ENCODE results near the gene KRT71. TPM values are rescaled to one million over a fixed set of nuclear protein-coding genes. Genes with fewer than 3 reads are reported as not detected.

The KRT71 gene
- total RNA-seq, 1 experiment from 2014 or later: not detected

DNA sequence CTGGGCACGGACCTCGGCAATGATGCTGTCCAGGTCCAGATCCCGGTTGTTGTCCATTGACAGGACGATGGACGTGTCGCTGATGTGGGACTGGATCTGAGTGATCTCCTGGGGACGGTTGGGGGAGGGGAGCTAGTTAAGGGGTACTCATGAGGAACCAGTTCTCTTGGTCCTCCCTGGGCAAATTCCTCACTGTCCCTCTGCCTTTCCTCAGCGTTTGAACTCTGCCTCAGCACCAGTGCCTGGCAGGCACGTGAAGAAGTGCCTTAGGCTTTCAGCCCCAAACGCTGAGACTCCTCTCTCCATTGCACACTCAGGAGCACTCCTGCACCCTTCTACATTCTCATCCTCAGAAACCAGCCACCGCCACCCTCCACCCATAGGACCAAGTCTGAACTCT, 38.6 kb upstream of the KRT71 start:
- Histone ChIP-seq H3K27me3 (ENCODE audit: insufficient read depth, low read length) (no peaks in the 10 kb centered on the region), H3K9ac (ENCODE audit: low read length) (no peak overlapping the region), H3K27ac (ENCODE audit: low read depth, low read length) (no peak overlapping the region), H3K4me1 (ENCODE audit: control insufficient read depth in 1 of 2, insufficient read depth in 2 of 2, low read length in 2 of 2) (no peaks in the 10 kb centered on the region), H3K4me3 (replicated peaks in 1 of 2; ENCODE audit: low read depth in 1 of 2, low read length in 2 of 2) (no peak overlapping the region), H4K20me1 (ENCODE audit: insufficient read depth) (no peaks in the 10 kb centered on the region), H3K36me3 (ENCODE audit: control insufficient read depth in 1 of 2, insufficient read depth in 2 of 2, low read length in 2 of 2) (no peaks in the 10 kb centered on the region), H3K79me2 (ENCODE audit: insufficient read depth, low read length) (no peaks in the 10 kb centered on the region), H3K9me2 (ENCODE audit: insufficient read depth) (no peaks in the 10 kb centered on the region), H3K9me3 (ENCODE audit: control insufficient read depth in 1 of 2, insufficient read depth in 1 of 2, low read depth in 1 of 2, low read length in 2 of 2) (no peaks in the 10 kb centered on the region), H2AFZ (ENCODE audit: low read depth, low read length, poor library complexity, severe bottlenecking) (no peak overlapping the region), H3K4me2 (ENCODE audit: low read length) (no peak overlapping the region)
- ChIA-PET RAD21 (ENCODE audit: low non-redundant PET in 1 of 2, low total read pairs in 2 of 2, uncharacterized antibody in 2 of 2, unreplicated experiment in 2 of 2) (no interaction called here), POLR2A (no interaction called here), CTCF (interaction anchor here (1.1 to 1.2 kb wide), 2 partner anchors 8 to 12 kb away, joined by 3 to 5 read pairs; no protein-coding TSS in a partner anchor)
- DNase-seq (ENCODE audit: low read depth, low spot score): no peak
- no peak for ATAC-seq
- intact Hi-C loops (cut with micrococcal nuclease): no loop called here
- TF ChIP-seq, protein P1, sequence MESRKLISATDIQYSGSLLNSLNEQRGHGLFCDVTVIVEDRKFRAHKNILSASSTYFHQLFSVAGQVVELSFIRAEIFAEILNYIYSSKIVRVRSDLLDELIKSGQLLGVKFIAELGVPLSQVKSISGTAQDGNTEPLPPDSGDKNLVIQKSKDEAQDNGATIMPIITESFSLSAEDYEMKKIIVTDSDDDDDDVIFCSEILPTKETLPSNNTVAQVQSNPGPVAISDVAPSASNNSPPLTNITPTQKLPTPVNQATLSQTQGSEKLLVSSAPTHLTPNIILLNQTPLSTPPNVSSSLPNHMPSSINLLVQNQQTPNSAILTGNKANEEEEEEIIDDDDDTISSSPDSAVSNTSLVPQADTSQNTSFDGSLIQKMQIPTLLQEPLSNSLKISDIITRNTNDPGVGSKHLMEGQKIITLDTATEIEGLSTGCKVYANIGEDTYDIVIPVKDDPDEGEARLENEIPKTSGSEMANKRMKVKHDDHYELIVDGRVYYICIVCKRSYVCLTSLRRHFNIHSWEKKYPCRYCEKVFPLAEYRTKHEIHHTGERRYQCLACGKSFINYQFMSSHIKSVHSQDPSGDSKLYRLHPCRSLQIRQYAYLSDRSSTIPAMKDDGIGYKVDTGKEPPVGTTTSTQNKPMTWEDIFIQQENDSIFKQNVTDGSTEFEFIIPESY (IDR thresholded peaks at IDR 0.05; ENCODE audit: extremely low read depth, insufficient replicate concordance, low read length): no peak
- no peak for TF ChIP-seq EZH2phosphoT487 (IDR thresholded peaks at IDR 0.05; ENCODE audit: borderline replicate concordance)
- TF ChIP-seq, protein P2, sequence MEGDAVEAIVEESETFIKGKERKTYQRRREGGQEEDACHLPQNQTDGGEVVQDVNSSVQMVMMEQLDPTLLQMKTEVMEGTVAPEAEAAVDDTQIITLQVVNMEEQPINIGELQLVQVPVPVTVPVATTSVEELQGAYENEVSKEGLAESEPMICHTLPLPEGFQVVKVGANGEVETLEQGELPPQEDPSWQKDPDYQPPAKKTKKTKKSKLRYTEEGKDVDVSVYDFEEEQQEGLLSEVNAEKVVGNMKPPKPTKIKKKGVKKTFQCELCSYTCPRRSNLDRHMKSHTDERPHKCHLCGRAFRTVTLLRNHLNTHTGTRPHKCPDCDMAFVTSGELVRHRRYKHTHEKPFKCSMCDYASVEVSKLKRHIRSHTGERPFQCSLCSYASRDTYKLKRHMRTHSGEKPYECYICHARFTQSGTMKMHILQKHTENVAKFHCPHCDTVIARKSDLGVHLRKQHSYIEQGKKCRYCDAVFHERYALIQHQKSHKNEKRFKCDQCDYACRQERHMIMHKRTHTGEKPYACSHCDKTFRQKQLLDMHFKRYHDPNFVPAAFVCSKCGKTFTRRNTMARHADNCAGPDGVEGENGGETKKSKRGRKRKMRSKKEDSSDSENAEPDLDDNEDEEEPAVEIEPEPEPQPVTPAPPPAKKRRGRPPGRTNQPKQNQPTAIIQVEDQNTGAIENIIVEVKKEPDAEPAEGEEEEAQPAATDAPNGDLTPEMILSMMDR (IDR thresholded peaks at IDR 0.05 in 2 of 3, conservative IDR thresholded peaks at IDR 0.05 in 1 of 3; ENCODE audit: borderline replicate concordance in 1 of 3, insufficient read depth in 1 of 3, low read depth in 2 of 3, low read length in 2 of 3): no peak
- no peak for TF ChIP-seq CEBPB (IDR thresholded peaks at IDR 0.05; ENCODE audit: low read depth)
- no TSS peak for BruUV-seq (replicated peaks)

DNA sequence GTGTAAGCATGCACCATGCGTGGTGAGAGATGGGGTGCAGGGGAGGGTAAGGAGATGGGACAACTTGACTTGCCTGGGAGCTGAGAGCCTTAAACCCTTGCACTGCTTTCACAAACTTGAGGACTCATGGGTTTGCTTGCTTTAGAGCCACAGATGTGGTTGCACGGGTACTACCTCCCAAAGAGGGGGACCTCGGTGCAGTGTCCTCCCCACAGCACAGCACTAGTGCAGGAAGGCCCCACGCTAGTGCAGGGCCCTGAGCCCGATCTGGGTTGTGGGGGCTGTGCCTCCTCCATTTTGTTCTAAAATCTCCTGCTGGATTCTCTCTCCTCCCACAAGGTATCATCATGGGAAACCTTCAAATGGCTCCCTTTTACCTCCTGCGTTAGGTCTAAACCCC, 37.1 kb upstream of the KRT71 start:
- no peak for DNase-seq (ENCODE audit: low read depth, low spot score)
- POLR2A ChIA-PET: no interaction called here
- no peak for TF ChIP-seq EGR1 (IDR thresholded peaks at IDR 0.05; ENCODE audit: low read depth)
- TF ChIP-seq, protein P2 (IDR thresholded peaks at IDR 0.05 in 2 of 3, conservative IDR thresholded peaks at IDR 0.05 in 1 of 3; ENCODE audit: borderline replicate concordance in 1 of 3, insufficient read depth in 1 of 3, low read depth in 2 of 3, low read length in 2 of 3): no peak
- no peak for TF ChIP-seq EZH2phosphoT487 (IDR thresholded peaks at IDR 0.05; ENCODE audit: borderline replicate concordance)
- no peak for TF ChIP-seq SP1 (IDR thresholded peaks at IDR 0.05; ENCODE audit: low read depth)
- no peak for TF ChIP-seq ZFX (IDR thresholded peaks at IDR 0.05)
- TF ChIP-seq, protein P3, sequence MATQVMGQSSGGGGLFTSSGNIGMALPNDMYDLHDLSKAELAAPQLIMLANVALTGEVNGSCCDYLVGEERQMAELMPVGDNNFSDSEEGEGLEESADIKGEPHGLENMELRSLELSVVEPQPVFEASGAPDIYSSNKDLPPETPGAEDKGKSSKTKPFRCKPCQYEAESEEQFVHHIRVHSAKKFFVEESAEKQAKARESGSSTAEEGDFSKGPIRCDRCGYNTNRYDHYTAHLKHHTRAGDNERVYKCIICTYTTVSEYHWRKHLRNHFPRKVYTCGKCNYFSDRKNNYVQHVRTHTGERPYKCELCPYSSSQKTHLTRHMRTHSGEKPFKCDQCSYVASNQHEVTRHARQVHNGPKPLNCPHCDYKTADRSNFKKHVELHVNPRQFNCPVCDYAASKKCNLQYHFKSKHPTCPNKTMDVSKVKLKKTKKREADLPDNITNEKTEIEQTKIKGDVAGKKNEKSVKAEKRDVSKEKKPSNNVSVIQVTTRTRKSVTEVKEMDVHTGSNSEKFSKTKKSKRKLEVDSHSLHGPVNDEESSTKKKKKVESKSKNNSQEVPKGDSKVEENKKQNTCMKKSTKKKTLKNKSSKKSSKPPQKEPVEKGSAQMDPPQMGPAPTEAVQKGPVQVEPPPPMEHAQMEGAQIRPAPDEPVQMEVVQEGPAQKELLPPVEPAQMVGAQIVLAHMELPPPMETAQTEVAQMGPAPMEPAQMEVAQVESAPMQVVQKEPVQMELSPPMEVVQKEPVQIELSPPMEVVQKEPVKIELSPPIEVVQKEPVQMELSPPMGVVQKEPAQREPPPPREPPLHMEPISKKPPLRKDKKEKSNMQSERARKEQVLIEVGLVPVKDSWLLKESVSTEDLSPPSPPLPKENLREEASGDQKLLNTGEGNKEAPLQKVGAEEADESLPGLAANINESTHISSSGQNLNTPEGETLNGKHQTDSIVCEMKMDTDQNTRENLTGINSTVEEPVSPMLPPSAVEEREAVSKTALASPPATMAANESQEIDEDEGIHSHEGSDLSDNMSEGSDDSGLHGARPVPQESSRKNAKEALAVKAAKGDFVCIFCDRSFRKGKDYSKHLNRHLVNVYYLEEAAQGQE (IDR thresholded peaks at IDR 0.05; ENCODE audit: low read depth): no peak
- TF ChIP-seq CBX3 (IDR thresholded peaks at IDR 0.05; ENCODE audit: low read depth): no peak

More for the DNA sequence above, 37.1 kb upstream of the KRT71 start:
- Histone ChIP-seq H3K4me2 (ENCODE audit: low read length) (no peak overlapping the region), H3K36me3 (ENCODE audit: control insufficient read depth in 1 of 2, insufficient read depth in 2 of 2, low read length in 2 of 2) (no peaks in the 10 kb centered on the region), H3K9me3 (ENCODE audit: control insufficient read depth in 1 of 2, insufficient read depth in 1 of 2, low read depth in 1 of 2, low read length in 2 of 2) (no peaks in the 10 kb centered on the region), H2AFZ (ENCODE audit: low read depth, low read length, poor library complexity, severe bottlenecking) (no peak overlapping the region), H3K27me3 (ENCODE audit: insufficient read depth, low read length) (no peaks in the 10 kb centered on the region), H3K4me3 (replicated peaks in 1 of 2; ENCODE audit: low read depth in 1 of 2, low read length in 2 of 2) (no peak overlapping the region), H3K9me2 (ENCODE audit: insufficient read depth) (no peaks in the 10 kb centered on the region), H3K4me1 (ENCODE audit: control insufficient read depth in 1 of 2, insufficient read depth in 2 of 2, low read length in 2 of 2) (no peaks in the 10 kb centered on the region), H3K9ac (ENCODE audit: low read length) (no peak overlapping the region), H3K27ac (ENCODE audit: low read depth, low read length) (no peak overlapping the region), H3K79me2 (ENCODE audit: insufficient read depth, low read length) (no peaks in the 10 kb centered on the region), H4K20me1 (ENCODE audit: insufficient read depth) (no peaks in the 10 kb centered on the region)
- no peak for ATAC-seq
- intact Hi-C loops (cut with micrococcal nuclease): no loop called here
- no TSS peak for BruUV-seq (replicated peaks)
- ChIA-PET CTCF (no interaction called here), RAD21 (ENCODE audit: low non-redundant PET in 1 of 2, low total read pairs in 2 of 2, uncharacterized antibody in 2 of 2, unreplicated experiment in 2 of 2) (no interaction called here)
